OCI-LY1 (cell line): ENCODE data around the gene COLEC12.
A peak's percentile ranks its signal among the peaks of the same experiment; 100 is the strongest.

Experiments
- H2AFZ ChIP-seq: fragments of 200-600 bp; sonication (generic), shearing (Covaris generic); 2 replicates; pipeline ENCODE4 v1.6.0; 2014; ENCODE audit warnings: antibody characterized with exemption, mild to moderate bottlenecking, low read length
- H3F3A ChIP-seq: fragments of 200-600 bp; sonication (generic), shearing (Covaris generic); 2 replicates; pipeline ENCODE4 v1.6.0; 2014; ENCODE audit warnings: mild to moderate bottlenecking, antibody characterized with exemption, low read length, moderate library complexity; ENCODE audit not compliant: insufficient read depth
- H3K27ac ChIP-seq: fragments of 200-600 bp; sonication (generic); 2 replicates; pipeline ENCODE4 v1.5.1; 2014; ENCODE audit warnings: low read length, mixed run types, mild to moderate bottlenecking, low read depth; ENCODE audit not compliant: poor library complexity, severe bottlenecking
- H3K27me3 ChIP-seq: fragments of 200-600 bp; sonication (generic); 2 replicates; pipeline ENCODE4 v1.6.0; 2014; ENCODE audit warnings: antibody characterized with exemption, mild to moderate bottlenecking, low read length, moderate library complexity; ENCODE audit not compliant: insufficient read depth
- H3K36me3 ChIP-seq: fragments of 200-600 bp; sonication (generic); 2 replicates; pipeline ENCODE4 v1.6.1; 2014; ENCODE audit warnings: mild to moderate bottlenecking, antibody characterized with exemption, low read length, moderate library complexity, mixed read lengths; ENCODE audit not compliant: insufficient read depth
- H3K4me1 ChIP-seq: fragments of 200-600 bp; sonication (generic); 2 replicates; pipeline ENCODE4 v1.5.1; 2014; ENCODE audit warnings: mild to moderate bottlenecking, low read length, moderate library complexity; ENCODE audit not compliant: insufficient read depth, severe bottlenecking
- H3K4me2 ChIP-seq: fragments of 200-600 bp; sonication (generic), shearing (Covaris generic); 2 replicates; pipeline ENCODE4 v1.6.1; 2014; ENCODE audit warnings: low read length
- H3K4me3 ChIP-seq: fragments of 200-600 bp; sonication (generic); 2 replicates; pipeline ENCODE4 v1.5.1; 2014; ENCODE audit warnings: low read length, low read depth, mild to moderate bottlenecking, mixed read lengths; ENCODE audit not compliant: poor library complexity, severe bottlenecking
- H3K79me2 ChIP-seq: fragments of 200-600 bp; shearing (Covaris generic); 2 replicates; pipeline ENCODE4 v1.6.1; 2016; ENCODE audit warnings: mixed run types, low read length, mixed read lengths; ENCODE audit not compliant: insufficient read depth
- H3K9ac ChIP-seq: fragments of 200-600 bp; sonication (generic), shearing (Covaris generic); 2 replicates; pipeline ENCODE4 v1.6.1; 2014; ENCODE audit warnings: mild to moderate bottlenecking, low read length, mixed read lengths
- H3K9me2 ChIP-seq: fragments of 200-600 bp; sonication (generic), shearing (Covaris generic); 2 replicates; pipeline ENCODE4 v1.6.1; 2014; ENCODE audit warnings: low read depth, mild to moderate bottlenecking, low read length, mixed read lengths
- H3K9me3 ChIP-seq: fragments of 200-600 bp; shearing (Covaris generic); 2 replicates; pipeline ENCODE4 v1.6.1; 2014; ENCODE audit warnings: low read length, mixed read lengths
- H4K20me1 ChIP-seq: fragments of 200-600 bp; sonication (generic), shearing (Covaris generic); 2 replicates; pipeline ENCODE4 v1.6.0; 2016; ENCODE audit warnings: mild to moderate bottlenecking, low read length; ENCODE audit not compliant: insufficient read depth
- EZH2 ChIP-seq: fragments of 200-600 bp; sonication (generic), shearing (Covaris generic); IDR thresholded peaks from 2 replicates; pipeline ENCODE4 v1.8.0; 2017; ENCODE audit warnings: borderline replicate concordance, mixed run types, mild to moderate bottlenecking, antibody characterized with exemption, low read length, moderate library complexity, mixed read lengths
- TF ChIP-seq, protein P1 (sequence below): fragments of 200-600 bp; sonication (generic), shearing (Covaris generic); IDR thresholded peaks from 2 replicates; pipeline ENCODE4 v1.5.1; 2017; ENCODE audit warnings: mild to moderate bottlenecking, antibody characterized with exemption, low read length, moderate library complexity, mixed read lengths

COLEC12 gene

DNA sequence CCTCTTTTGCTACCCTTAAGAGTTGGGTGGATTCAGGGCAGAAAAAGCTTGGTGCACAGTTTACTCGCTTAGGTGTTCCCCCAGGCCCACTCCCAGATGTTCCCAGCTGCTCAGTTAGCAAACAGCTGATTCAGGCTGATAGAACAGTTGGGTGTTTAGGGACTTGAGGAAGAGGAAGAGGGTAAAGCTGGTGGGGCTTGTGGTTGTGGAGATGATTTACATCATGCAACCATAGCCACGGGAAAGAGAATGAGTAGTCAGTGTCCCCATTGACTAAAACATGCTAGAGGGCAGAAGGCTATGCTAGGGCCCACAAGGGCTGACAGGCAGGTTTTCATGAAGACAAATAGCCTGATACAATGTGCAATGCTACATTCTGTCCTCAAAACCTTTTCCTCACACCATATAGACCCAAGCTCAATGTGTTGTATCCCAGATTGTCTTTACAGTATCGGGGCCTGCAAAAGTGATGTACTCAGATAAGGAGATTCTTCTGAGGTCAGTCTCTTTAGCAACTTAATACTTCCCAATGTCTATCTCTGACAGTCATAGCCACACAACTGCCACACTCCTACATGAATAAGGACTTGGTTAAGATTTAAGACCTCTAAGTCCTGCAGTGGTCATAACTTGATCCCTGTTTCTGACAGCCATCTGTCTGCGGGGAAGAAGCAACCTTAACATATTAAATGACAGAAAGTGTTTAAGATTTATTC lies 15.6 kb downstream of the COLEC12 start:
- no peak for TF ChIP-seq EZH2
- TF ChIP-seq, protein P1, sequence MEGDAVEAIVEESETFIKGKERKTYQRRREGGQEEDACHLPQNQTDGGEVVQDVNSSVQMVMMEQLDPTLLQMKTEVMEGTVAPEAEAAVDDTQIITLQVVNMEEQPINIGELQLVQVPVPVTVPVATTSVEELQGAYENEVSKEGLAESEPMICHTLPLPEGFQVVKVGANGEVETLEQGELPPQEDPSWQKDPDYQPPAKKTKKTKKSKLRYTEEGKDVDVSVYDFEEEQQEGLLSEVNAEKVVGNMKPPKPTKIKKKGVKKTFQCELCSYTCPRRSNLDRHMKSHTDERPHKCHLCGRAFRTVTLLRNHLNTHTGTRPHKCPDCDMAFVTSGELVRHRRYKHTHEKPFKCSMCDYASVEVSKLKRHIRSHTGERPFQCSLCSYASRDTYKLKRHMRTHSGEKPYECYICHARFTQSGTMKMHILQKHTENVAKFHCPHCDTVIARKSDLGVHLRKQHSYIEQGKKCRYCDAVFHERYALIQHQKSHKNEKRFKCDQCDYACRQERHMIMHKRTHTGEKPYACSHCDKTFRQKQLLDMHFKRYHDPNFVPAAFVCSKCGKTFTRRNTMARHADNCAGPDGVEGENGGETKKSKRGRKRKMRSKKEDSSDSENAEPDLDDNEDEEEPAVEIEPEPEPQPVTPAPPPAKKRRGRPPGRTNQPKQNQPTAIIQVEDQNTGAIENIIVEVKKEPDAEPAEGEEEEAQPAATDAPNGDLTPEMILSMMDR, result no peak
- Histone ChIP-seq H3K27ac (no peak overlapping the region), H3K4me1 (no peaks in the 10 kb centered on the region)

DNA sequence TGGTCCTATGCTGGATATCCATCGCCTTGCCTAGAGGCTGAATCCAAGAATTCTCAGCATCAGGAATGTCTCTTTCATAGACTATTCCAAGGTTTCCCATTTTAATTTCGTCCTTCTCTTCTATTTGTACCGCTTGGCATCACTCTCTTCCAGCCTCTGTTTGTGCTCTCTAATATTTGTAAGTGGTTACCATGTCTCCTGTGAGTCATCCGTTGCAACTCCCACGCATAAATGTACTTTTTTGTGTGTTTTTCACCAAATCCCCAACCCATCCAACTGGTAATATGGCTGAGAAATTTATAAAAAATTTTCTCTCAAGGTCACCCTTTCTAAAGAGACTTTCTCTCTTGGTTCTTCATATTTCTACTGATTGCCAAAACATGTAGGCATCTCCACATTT lies 21.8 kb downstream of the COLEC12 start:
- no peaks in the 10 kb centered on the region for H3K27me3 ChIP-seq
- H3K4me3 ChIP-seq, result no peak overlapping the region
- H3K36me3 ChIP-seq, result no peaks in the 10 kb centered on the region
- H2AFZ ChIP-seq, result no peak overlapping the region
- TF ChIP-seq EZH2, result no peak
- TF ChIP-seq, protein P1, result no peak
- H3K4me1 ChIP-seq, result no peaks in the 10 kb centered on the region
- H3K27ac ChIP-seq, result no peak overlapping the region
- no peaks in the 10 kb centered on the region for H3K9me3 ChIP-seq
- H3K9ac ChIP-seq, result no peak overlapping the region
- no peaks in the 10 kb centered on the region for H3K9me2 ChIP-seq
- no peaks in the 10 kb centered on the region for H3F3A ChIP-seq
- H3K4me2 ChIP-seq, result no peak overlapping the region
- no peaks in the 10 kb centered on the region for H3K79me2 ChIP-seq
- H4K20me1 ChIP-seq, result no peaks in the 10 kb centered on the region

More for the DNA sequence above, 15.6 kb downstream of the COLEC12 start:
- Histone ChIP-seq H2AFZ (no peak overlapping the region), H3K79me2 (no peaks in the 10 kb centered on the region), H3K4me3 (no peak overlapping the region), H3K36me3 (no peaks in the 10 kb centered on the region), H3K9me2 (no peaks in the 10 kb centered on the region), H3F3A (no peaks in the 10 kb centered on the region), H3K9ac (no peak overlapping the region), H3K4me2 (no peak overlapping the region), H3K27me3 (no peaks in the 10 kb centered on the region), H4K20me1 (no peaks in the 10 kb centered on the region), H3K9me3 (no peaks in the 10 kb centered on the region)

DNA sequence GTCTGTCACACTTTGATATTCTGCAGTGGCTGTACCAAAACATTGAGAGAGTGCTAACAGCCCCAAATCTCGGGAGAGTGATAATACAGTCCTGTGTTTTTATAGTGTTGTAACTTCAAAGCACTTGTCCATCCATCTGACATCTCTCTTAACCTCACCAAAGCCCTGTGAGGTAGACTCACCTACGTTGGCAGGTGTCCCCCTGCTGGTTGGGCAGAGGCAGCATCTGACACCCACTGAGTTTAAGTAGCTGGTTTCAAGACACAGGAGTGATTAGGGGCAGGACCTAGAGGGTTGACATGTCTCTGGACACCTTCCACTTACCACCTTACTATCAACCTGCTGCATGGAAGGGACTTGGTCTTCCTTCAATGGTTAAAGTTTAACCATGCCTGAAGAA lies 22.9 kb downstream of the COLEC12 start:
- Histone ChIP-seq H3K4me1 (no peaks in the 10 kb centered on the region), H3K27me3 (no peaks in the 10 kb centered on the region), H3K4me2 (no peak overlapping the region), H4K20me1 (no peaks in the 10 kb centered on the region), H3K79me2 (no peaks in the 10 kb centered on the region), H3K9me3 (no peaks in the 10 kb centered on the region), H3K9me2 (no peaks in the 10 kb centered on the region), H3K36me3 (no peaks in the 10 kb centered on the region), H3K9ac (no peak overlapping the region), H2AFZ (no peak overlapping the region), H3K27ac (no peak overlapping the region), H3K4me3 (no peak overlapping the region), H3F3A (no peaks in the 10 kb centered on the region)
- TF ChIP-seq EZH2, result no peak
- TF ChIP-seq, protein P1, result peak; percentile 50
